ENCODE measurements around the gene TMPRSS6. TPM values are rescaled to one million over a fixed set of nuclear protein-coding genes. Genes with fewer than 3 reads are reported as not detected.

Gene TMPRSS6
- total and polyA plus RNA-seq, 2 of the 13 experiments (the other 11 are each of a cell fraction or from before 2014, with no cell fraction given): 4.2 to 4.8 TPM

GRCh38 chr22:37103656-37104452 is 5.7 kb downstream of the TMPRSS6 start:
- CTCF ChIA-PET (ENCODE audit: low intra/inter-chr PET ratio, low total read pairs): no interaction called here
- Histone ChIP-seq H3K27ac (ENCODE audit: extremely low read length, insufficient read depth, low read length) (no peak overlapping the region), H3K4me3 (replicated peaks in 1 of 3; ENCODE audit: insufficient read depth in 1 of 3, low read depth in 2 of 3, low read length in 3 of 3) (no peak overlapping the region), H4K20me1 (ENCODE audit: insufficient read depth, low read length) (no peaks in the 10 kb centered on the region), H3K79me2 (ENCODE audit: insufficient read depth, low read length) (no peaks in the 10 kb centered on the region), H3K4me2 (ENCODE audit: low read depth, low read length) (no peak overlapping the region), H3K36me3 (replicated peaks in 1 of 2; ENCODE audit: control insufficient read depth in 1 of 2, insufficient read depth in 2 of 2, low read length in 2 of 2) (no peaks in the 10 kb centered on the region), H2AFZ (ENCODE audit: low read length) (no peak overlapping the region), H3K9ac (ENCODE audit: insufficient read depth, low read depth, low read length) (no peak overlapping the region), H3K9me3 (ENCODE audit: low read length) (no peaks in the 10 kb centered on the region), H3K27me3 (ENCODE audit: control insufficient read depth in 1 of 2, insufficient read depth in 2 of 2, low read length in 2 of 2) (no peaks in the 10 kb centered on the region), H3K4me1 (ENCODE audit: insufficient read depth, low read length) (peaks cover 49% of the 10 kb centered on the region)
- no TSS peak for BruUV-seq (replicated peaks)
- WGBS (ENCODE audit: low lambda C conversion rate): 80% methylated on average over 13 of the region's 14 CpGs
- DNase-seq (ENCODE audit: low spot score) (no peak), FAIRE-seq (no peak), ATAC-seq (no peak)
- POLR2A ChIA-PET: interaction anchor here (0.6 kb wide), 2 partner anchors 10 to 88 kb away, joined by 3 read pairs; no protein-coding TSS in a partner anchor
- in situ Hi-C loops (cut with HindIII; ENCODE audit: extremely low pct_ligation_motif_present, low pct_unique_long_range_greater_than_20kb) (no loop called here), intact Hi-C loops (cut with micrococcal nuclease; ENCODE audit: unreplicated experiment) (no loop called here)
- TF ChIP-seq KDM5A (IDR thresholded peaks at IDR 0.05; ENCODE audit: borderline replicate concordance, low read length) (no peak), MYNN (CRISPR knock-in tag; IDR thresholded peaks at IDR 0.05; ENCODE audit: low read depth) (no peak), ZNF850 (CRISPR knock-in tag; conservative IDR thresholded peaks at IDR 0.05) (no peak), AKAP8 (CRISPR knock-in tag; IDR thresholded peaks at IDR 0.05) (no peak), ZNF629 (CRISPR knock-in tag; conservative IDR thresholded peaks at IDR 0.05) (peak; percentile 84), ZMYM3 (CRISPR knock-in tag; IDR thresholded peaks at IDR 0.05) (0 out of 2 replicates have a peak, but pooled peaks have one; percentile 40), GABPB1 (CRISPR knock-in tag; IDR thresholded peaks at IDR 0.05) (no peak), ZNF225 (CRISPR knock-in tag; IDR thresholded peaks at IDR 0.05) (no peak), ZNF768 (CRISPR knock-in tag; IDR thresholded peaks at IDR 0.05) (peak; percentile 45; the same call in 1 of the 2 replicates)

- no peak overlapping the region for H3K27ac ChIP-seq (ENCODE audit: extremely low read length, insufficient read depth, low read length)
- ATAC-seq: no peak
- no peak overlapping the region for H2AFZ ChIP-seq (ENCODE audit: low read length)
- no peak overlapping the region for H3K4me3 ChIP-seq (replicated peaks in 1 of 3; ENCODE audit: insufficient read depth in 1 of 3, low read depth in 2 of 3, low read length in 3 of 3)
- H3K4me2 ChIP-seq (ENCODE audit: low read depth, low read length): no peak overlapping the region
- ChIA-PET POLR2A (no interaction called here), CTCF (ENCODE audit: low intra/inter-chr PET ratio, low total read pairs) (no interaction called here)
- no peak for FAIRE-seq
- H4K20me1 ChIP-seq (ENCODE audit: insufficient read depth, low read length): no peaks in the 10 kb centered on the region
- intact Hi-C loops (cut with micrococcal nuclease; ENCODE audit: unreplicated experiment) (no loop called here), in situ Hi-C loops (cut with HindIII; ENCODE audit: extremely low pct_ligation_motif_present, low pct_unique_long_range_greater_than_20kb) (no loop called here)
- H3K79me2 ChIP-seq (ENCODE audit: insufficient read depth, low read length): no peaks in the 10 kb centered on the region
- no peaks in the 10 kb centered on the region for H3K9me3 ChIP-seq (ENCODE audit: low read length)
- DNase-seq (ENCODE audit: low spot score): no peak
- no TSS peak for BruUV-seq (replicated peaks)
- H3K4me1 ChIP-seq (ENCODE audit: insufficient read depth, low read length): peaks cover 42% of the 10 kb centered on the region
- H3K9ac ChIP-seq (ENCODE audit: insufficient read depth, low read depth, low read length): no peak overlapping the region
- WGBS (ENCODE audit: low lambda C conversion rate): 87% methylated on average over 17 of the region's 18 CpGs
- H3K27me3 ChIP-seq (ENCODE audit: control insufficient read depth in 1 of 2, insufficient read depth in 2 of 2, low read length in 2 of 2): no peaks in the 10 kb centered on the region
- no peaks in the 10 kb centered on the region for H3K36me3 ChIP-seq (replicated peaks in 1 of 2; ENCODE audit: control insufficient read depth in 1 of 2, insufficient read depth in 2 of 2, low read length in 2 of 2)
- TF ChIP-seq TBX3 (IDR thresholded peaks at IDR 0.05; ENCODE audit: borderline replicate concordance): no peak
- TF ChIP-seq SALL1 (CRISPR knock-in tag; IDR thresholded peaks at IDR 0.05): no peak
- TF ChIP-seq REPIN1 (CRISPR knock-in tag; IDR thresholded peaks at IDR 0.05; ENCODE audit: borderline replicate concordance, low read depth): no peak
- TF ChIP-seq FOXC1 (CRISPR knock-in tag; IDR thresholded peaks at IDR 0.05; ENCODE audit: borderline replicate concordance): no peak
- no peak for TF ChIP-seq FOSL2 (CRISPR knock-in tag; IDR thresholded peaks at IDR 0.05)
- no peak for TF ChIP-seq HOXA5 (CRISPR knock-in tag; IDR thresholded peaks at IDR 0.05)
- TF ChIP-seq SPEN (CRISPR knock-in tag; IDR thresholded peaks at IDR 0.05; ENCODE audit: low read depth): no peak
- TF ChIP-seq, protein P1, sequence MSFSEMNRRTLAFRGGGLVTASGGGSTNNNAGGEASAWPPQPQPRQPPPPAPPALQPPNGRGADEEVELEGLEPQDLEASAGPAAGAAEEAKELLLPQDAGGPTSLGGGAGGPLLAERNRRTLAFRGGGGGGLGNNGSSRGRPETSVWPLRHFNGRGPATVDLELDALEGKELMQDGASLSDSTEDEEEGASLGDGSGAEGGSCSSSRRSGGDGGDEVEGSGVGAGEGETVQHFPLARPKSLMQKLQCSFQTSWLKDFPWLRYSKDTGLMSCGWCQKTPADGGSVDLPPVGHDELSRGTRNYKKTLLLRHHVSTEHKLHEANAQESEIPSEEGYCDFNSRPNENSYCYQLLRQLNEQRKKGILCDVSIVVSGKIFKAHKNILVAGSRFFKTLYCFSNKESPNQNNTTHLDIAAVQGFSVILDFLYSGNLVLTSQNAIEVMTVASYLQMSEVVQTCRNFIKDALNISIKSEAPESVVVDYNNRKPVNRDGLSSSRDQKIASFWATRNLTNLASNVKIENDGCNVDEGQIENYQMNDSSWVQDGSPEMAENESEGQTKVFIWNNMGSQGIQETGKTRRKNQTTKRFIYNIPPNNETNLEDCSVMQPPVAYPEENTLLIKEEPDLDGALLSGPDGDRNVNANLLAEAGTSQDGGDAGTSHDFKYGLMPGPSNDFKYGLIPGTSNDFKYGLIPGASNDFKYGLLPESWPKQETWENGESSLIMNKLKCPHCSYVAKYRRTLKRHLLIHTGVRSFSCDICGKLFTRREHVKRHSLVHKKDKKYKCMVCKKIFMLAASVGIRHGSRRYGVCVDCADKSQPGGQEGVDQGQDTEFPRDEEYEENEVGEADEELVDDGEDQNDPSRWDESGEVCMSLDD (CRISPR knock-in tag; IDR thresholded peaks at IDR 0.05; ENCODE audit: borderline replicate concordance): no peak
- TF ChIP-seq ZNF232 (CRISPR knock-in tag; IDR thresholded peaks at IDR 0.05; ENCODE audit: borderline replicate concordance): no peak
These were observed 6.4 kb downstream of the TMPRSS6 start for GRCh38 chr22:37103151-37103550.
